MM.1S (cell line): Measurements from ENCODE around the gene KRTAP10-6.

Experiments
- CTCF ChIP-seq: fragments of 300-600 bp; sonication (generic); IDR thresholded peaks from 2 replicates; pipeline ENCODE4 v1.5.1; 2016; ENCODE audit warnings: antibody characterized with exemption, low read length, mixed read lengths
- EZH2 ChIP-seq: fragments of 300-600 bp; sonication (generic); optimal IDR thresholded peaks from 2 replicates; pipeline ENCODE3; 2017; ENCODE audit warnings: low read depth, mild to moderate bottlenecking, antibody characterized with exemption, low read length, mixed read lengths
- EZH2phosphoT487 ChIP-seq: fragments of 300-600 bp; sonication (generic); IDR thresholded peaks from 2 replicates; pipeline ENCODE4 v1.6.1; 2018; ENCODE audit warnings: antibody characterized with exemption, low read length

- no peak for TF ChIP-seq CTCF
- TF ChIP-seq EZH2, result no peak
- TF ChIP-seq EZH2phosphoT487, result no peak
These were observed 33.6 kb downstream of the KRTAP10-6 start, which contains the start of gene KRTAP10-3 for GRCh38 chr21:44558695-44559094.
